Measurements from ENCODE around the gene MRPS34.

DNA sequence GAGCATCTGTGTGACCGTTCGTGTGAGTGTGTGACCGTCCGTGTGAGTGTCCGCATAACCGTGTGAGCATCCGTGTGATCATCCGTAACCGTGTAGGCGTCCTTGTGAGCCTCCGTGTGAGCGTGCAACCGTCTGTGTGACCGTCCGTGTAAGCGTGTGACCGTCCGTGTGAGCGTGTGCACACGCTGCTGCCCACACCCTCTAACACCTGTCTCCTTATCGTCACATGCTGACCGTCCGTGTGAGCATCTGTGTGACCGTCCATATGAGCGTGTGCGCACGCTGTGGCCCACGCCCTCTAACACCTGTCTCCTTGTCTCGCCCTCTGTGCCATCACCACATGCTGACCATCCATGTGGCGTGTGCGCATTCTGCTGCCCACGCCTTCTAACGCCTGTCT lies 32.7 kb downstream of the MRPS34 start:
- TF ChIP-seq, protein P1, sequence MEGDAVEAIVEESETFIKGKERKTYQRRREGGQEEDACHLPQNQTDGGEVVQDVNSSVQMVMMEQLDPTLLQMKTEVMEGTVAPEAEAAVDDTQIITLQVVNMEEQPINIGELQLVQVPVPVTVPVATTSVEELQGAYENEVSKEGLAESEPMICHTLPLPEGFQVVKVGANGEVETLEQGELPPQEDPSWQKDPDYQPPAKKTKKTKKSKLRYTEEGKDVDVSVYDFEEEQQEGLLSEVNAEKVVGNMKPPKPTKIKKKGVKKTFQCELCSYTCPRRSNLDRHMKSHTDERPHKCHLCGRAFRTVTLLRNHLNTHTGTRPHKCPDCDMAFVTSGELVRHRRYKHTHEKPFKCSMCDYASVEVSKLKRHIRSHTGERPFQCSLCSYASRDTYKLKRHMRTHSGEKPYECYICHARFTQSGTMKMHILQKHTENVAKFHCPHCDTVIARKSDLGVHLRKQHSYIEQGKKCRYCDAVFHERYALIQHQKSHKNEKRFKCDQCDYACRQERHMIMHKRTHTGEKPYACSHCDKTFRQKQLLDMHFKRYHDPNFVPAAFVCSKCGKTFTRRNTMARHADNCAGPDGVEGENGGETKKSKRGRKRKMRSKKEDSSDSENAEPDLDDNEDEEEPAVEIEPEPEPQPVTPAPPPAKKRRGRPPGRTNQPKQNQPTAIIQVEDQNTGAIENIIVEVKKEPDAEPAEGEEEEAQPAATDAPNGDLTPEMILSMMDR (IDR thresholded peaks at IDR 0.05), result no peak
- no peak for TF ChIP-seq POLR2A (IDR thresholded peaks at IDR 0.05)

Measured in body of pancreas (tissue), 4 donors.